GM19397 (cell line): ENCODE data around the gene OR51A4.
"Not testable (repeated sequence)": the region's sequence is repeated elsewhere in the genome, so short reads cannot be mapped to it uniquely, and the experiment has no call there.

Experiments
- ATAC-seq: cut with Tn5 transposase; IDR thresholded peaks from one replicate; pipeline ENCODE4 v1.9.1; 2021; ENCODE audit warnings: mild to moderate bottlenecking, moderate library complexity; ENCODE audit not compliant: unreplicated experiment

OR51A4 gene, protein sequence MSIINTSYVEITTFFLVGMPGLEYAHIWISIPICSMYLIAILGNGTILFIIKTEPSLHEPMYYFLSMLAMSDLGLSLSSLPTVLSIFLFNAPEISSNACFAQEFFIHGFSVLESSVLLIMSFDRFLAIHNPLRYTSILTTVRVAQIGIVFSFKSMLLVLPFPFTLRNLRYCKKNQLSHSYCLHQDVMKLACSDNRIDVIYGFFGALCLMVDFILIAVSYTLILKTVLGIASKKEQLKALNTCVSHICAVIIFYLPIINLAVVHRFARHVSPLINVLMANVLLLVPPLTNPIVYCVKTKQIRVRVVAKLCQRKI

GRCh38 chr11:4947505-4947904, at the start of gene OR51A4:
OR51A4 (minus strand) TSS chr11:4947605; CDS start chr11:4947100, 505 bp downstream.
- no peak for ATAC-seq

DNA sequence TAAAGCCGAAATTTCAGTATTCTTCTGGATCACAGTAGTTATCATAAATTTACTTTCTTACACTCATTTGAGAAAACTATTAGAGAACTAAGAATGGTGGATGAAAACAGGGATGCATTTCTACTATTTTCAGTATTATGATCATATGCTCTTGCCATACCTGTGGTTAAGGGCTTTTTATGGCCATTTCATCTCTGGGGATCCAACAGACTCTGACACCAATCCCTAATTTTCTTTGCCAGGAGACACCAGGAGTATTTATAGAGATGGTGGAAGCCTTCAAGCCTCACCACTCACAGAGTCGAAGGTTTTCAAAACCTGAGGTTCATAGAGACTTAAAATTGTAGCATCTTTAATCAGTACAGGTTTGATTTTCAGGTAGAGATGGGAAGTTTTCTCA, 47.1 kb upstream of the OR51A4 start, which contains the start of gene OR51L1:
TSS of gene OR51L1 (plus strand) at position 301 of the 400 bp plus-strand sequence. CDS start 4,132 bp downstream, outside the sequence.
- ATAC-seq: no peak

GRCh38 chr11:4991060-4991459, 43.7 kb upstream of the OR51A4 start:
- no peak for ATAC-seq

- ATAC-seq: no peak
Measured at GRCh38 chr11:4983841-4984240, 36.4 kb upstream of the OR51A4 start.

- no peak for ATAC-seq
Measured at GRCh38 chr11:4982678-4983077, 35.3 kb upstream of the OR51A4 start.

- no peak for ATAC-seq
Measured at GRCh38 chr11:4979036-4979435, 31.6 kb upstream of the OR51A4 start.

GRCh38 chr11:4975436-4975835, 28.0 kb upstream of the OR51A4 start:
- ATAC-seq: no peak

DNA sequence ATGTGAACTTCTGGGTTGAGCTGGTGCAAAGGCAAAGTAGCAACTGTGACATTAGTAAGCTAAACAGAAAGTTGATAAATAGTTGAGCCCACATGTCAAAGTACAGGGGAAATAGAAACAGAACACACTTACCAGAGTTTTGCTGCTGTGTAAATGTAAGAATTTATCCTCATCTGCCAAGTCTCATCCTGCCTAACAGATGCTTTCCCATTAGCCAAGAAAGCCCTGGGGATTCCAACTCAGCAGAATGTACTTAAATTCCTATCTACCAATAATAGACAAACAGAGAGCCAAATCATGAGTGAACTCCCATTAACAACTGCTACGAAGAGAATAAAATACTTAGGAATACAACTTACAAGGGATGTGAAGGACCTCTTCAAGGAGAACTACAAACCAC, 15.4 kb upstream of the OR51A4 start:
- no peak for ATAC-seq

GRCh38 chr11:4960877-4961276, 13.5 kb upstream of the OR51A4 start:
- ATAC-seq: no peak

GRCh38 chr11:4957396-4957795, 10.0 kb upstream of the OR51A4 start:
- no peak for ATAC-seq

DNA sequence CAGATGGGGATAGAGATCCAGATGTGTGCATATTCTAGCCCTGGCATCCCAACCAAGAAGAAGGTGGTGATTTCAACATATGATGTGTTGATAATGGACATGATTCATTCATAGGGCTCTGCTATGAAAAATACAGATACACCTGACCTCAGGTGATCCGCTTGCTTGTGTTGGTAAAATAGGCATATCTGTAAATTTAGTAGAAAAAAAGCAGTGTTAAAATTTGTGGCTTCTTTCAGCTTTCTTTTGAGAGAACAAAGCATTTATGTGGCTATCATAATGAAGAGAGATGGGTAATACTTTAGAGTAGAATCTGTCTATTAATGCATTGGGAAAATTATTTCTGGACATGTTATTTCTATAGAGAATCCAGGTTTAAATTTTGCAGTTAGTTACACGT, 8.2 kb upstream of the OR51A4 start, which contains the start of gene OR51A2:
TSS of gene OR51A2 (minus strand) at position 101 of the 400 bp plus-strand sequence. CDS start at position 101, 0 bp downstream.
- ATAC-seq: not testable (repeated sequence)

GRCh38 chr11:4936745-4937144, 10.7 kb downstream of the OR51A4 start:
- no peak for ATAC-seq

- no peak for ATAC-seq
Measured at GRCh38 chr11:4932751-4933150, 14.7 kb downstream of the OR51A4 start.

DNA sequence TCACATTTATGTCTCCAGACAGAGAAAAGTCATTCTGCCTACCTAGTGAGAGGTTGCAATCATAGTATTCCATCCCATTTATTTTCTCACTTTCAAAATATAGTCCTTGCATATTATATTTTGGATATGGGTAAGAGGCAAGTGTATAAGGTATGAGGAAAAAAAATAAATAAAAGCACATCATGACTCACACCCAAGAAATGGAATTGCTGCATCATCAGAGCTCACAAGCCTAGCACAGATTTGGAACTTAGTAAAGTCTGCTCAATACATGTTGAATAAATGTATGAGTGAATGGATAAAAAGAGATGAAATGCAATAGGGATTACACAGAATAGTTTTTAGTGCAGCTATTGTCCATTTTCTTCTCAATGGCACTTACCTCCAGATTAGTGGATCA, 20.8 kb downstream of the OR51A4 start:
- no peak for ATAC-seq

GRCh38 chr11:4924239-4924638, 23.2 kb downstream of the OR51A4 start, which contains the start of gene OR51G1:
OR51G1 (minus strand) TSS chr11:4924339; CDS start chr11:4924339, 0 bp downstream.
- no peak for ATAC-seq

DNA sequence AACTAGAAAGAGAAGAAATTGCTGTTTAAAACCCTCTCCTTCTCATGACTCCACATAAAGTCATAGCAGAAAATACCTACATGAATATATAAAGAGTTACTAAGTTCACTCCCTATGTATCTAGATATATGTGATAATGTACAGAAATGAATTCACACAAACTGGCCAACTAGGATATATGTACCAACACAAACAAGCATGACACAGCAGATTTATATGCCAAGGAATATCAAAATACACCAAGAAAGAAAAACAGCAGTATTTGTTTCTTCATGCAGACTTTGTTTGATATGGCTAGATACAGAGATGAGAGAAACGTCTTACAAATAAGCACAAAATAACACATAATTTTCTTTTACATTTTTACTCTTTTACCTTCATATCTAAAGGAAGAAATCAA, 25.1 kb downstream of the OR51A4 start:
- ATAC-seq: no peak

DNA sequence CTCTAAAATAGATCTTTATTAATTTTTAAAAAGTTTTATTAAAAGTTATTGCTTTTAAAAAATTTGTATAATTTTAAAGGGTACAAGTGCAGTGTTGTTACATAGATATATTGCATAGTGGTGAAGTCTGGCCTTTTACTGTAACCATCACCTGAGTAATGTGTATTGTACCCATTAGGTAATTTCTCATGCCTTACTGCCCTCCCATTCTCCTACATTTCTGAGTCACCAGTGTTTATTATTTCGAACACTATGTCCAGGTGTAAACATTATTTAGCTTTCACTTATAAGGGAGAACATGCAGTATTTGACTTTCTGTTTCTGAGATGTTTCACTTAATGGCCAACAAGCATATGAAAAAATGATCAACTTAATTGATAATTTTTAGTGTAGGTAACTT, 25.6 kb downstream of the OR51A4 start:
- no peak for ATAC-seq

DNA sequence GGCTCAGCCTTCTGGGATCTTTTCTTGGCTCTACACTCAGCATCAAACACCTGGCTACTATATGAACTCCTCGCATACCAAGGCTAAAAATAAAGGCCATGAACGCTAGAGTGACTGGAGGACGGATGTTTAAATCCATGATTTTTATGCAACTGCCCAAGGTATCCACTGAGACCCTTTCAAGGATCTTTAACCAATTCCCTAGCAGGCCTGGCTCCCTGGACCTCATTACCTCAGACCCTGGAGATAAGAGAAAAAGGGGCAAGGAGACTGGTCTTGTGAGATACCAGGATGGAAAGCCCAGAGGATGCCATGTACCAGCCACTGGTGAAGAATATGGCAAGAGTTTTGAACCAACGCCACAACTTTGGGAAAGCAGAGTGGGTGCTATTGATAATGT, 28.2 kb downstream of the OR51A4 start, which contains the start of gene OR51G2:
TSS of gene OR51G2 (minus strand) at position 101 of the 400 bp plus-strand sequence. CDS start 3,687 bp downstream, outside the sequence.
- no peak for ATAC-seq

DNA sequence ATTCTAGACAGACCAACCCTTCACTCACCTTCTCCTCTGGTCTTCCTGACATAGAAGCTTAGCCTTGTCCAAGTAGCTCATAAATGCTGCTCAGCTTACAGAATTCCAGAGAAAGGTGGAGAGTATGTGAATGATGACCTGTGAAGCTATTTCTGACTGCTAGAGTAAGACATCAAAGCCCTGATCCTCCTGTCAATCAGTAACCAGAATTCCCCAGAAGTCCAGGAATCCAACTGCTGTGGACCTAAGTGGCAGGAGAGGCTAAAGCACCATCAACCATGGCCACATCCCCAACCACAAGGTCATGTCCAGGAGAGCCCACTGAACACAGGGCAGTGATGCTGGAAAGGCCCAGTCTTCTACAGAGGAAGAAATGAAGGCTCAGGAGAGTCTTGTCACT, 30.8 kb downstream of the OR51A4 start:
- ATAC-seq: no peak

DNA sequence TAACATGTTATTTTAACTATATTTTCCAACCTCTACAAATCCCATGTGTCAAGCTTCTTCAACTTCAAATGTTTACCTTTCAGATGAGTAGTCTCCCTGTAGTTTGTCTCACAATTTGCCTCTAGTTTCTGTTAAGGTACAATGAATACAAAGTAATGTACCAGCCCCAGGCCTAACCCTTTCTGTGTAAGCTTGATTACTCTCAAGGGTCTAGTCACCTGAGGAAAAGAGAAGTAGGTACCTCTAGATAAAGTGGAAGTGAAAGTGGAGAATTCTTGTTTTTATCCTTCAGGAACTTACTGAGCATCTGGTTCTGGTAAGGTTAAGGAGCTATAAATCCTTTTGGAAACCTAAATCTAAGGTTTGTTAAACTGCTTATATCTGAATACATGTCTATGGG, 43.9 kb downstream of the OR51A4 start, which contains the start of gene OR51A7:
TSS of gene OR51A7 (plus strand) at position 300 of the 400 bp plus-strand sequence. CDS start 3,587 bp downstream, outside the sequence.
- no peak for ATAC-seq
